Amniotic stem cell (primary cell): ENCODE results near the gene ACER2.
"Not testable (repeated sequence)": the region's sequence is repeated elsewhere in the genome, so short reads cannot be mapped to it uniquely, and the experiment has no call there.

Experiments
- DNase-seq: peaks from one replicate; lab custom pipeline; 2025; lab: John Stamatoyannopoulos, UW

ACER2 gene

GRCh38 chr9:19409401-19410194, 789 bp downstream of the ACER2 start:
- DNase-seq, result no peak

- no peak for DNase-seq
Observed at GRCh38 chr9:19410195-19410503, 1.3 kb downstream of the ACER2 start.

- no peak for DNase-seq
Observed at GRCh38 chr9:19410594-19410993, 1.8 kb downstream of the ACER2 start.

- no peak for DNase-seq
Observed at GRCh38 chr9:19411316-19411715, 2.5 kb downstream of the ACER2 start.

- not testable (repeated sequence) for DNase-seq
Observed at GRCh38 chr9:19413456-19413855, 4.6 kb downstream of the ACER2 start.

- DNase-seq, result no peak
Observed at GRCh38 chr9:19416143-19416542, 7.3 kb downstream of the ACER2 start.

- no peak for DNase-seq
Observed at GRCh38 chr9:19420877-19421276, 12.1 kb downstream of the ACER2 start.

- DNase-seq, result no peak
Observed at GRCh38 chr9:19423163-19423562, 14.4 kb downstream of the ACER2 start.

GRCh38 chr9:19424176-19424779, 15.5 kb downstream of the ACER2 start:
- no peak for DNase-seq

GRCh38 chr9:19429595-19429994, 20.8 kb downstream of the ACER2 start:
- DNase-seq, result no peak

GRCh38 chr9:19430201-19430760, 21.5 kb downstream of the ACER2 start:
- no peak for DNase-seq

- DNase-seq, result no peak
Observed at GRCh38 chr9:19431361-19432171, 22.8 kb downstream of the ACER2 start.

GRCh38 chr9:19432473-19432872, 23.7 kb downstream of the ACER2 start:
- DNase-seq, result no peak

GRCh38 chr9:19433729-19434128, 24.9 kb downstream of the ACER2 start:
- not testable (repeated sequence) for DNase-seq

- no peak for DNase-seq
Observed at GRCh38 chr9:19440376-19440775, 31.6 kb downstream of the ACER2 start.

- DNase-seq, result no peak
Observed at GRCh38 chr9:19440823-19441580, 32.2 kb downstream of the ACER2 start.

- no peak for DNase-seq
Observed at GRCh38 chr9:19441730-19442129, 32.9 kb downstream of the ACER2 start.

GRCh38 chr9:19442240-19442639, 33.4 kb downstream of the ACER2 start:
- no peak for DNase-seq

GRCh38 chr9:19445452-19445851, 36.6 kb downstream of the ACER2 start:
- DNase-seq, result no peak

- no peak for DNase-seq
Observed at GRCh38 chr9:19446361-19446861, 37.6 kb downstream of the ACER2 start.

GRCh38 chr9:19451240-19452087, 42.7 kb downstream of the ACER2 start:
- no peak for DNase-seq
